BE2C (cell line): ENCODE data around the gene GTF2IRD1.
A peak's percentile ranks its signal among the peaks of the same experiment; 100 is the strongest.

Source experiments
- DNase-seq: peaks from one replicate; pipeline ENCODE4 v3.0.0-alpha.2; 2020
- H3K27me3 ChIP-seq: fragments of 250-450 bp; sonication (Bioruptor Pico); 2 replicates; pipeline ENCODE4 v1.5.1; 2020; ENCODE audit warnings: mild to moderate bottlenecking
- H3K36me3 ChIP-seq: fragments of 250-450 bp; sonication (Bioruptor Pico); 2 replicates; pipeline ENCODE4 v1.5.1; 2020; ENCODE audit warnings: mild to moderate bottlenecking
- H3K4me1 ChIP-seq: fragments of 250-450 bp; sonication (Bioruptor Pico); 2 replicates; pipeline ENCODE4 v1.5.1; 2020
- H3K4me3 ChIP-seq: 2 replicates; pipeline ENCODE4 v1.5.1; 2011; ENCODE audit warnings: low read depth, low read length
- H3K9me3 ChIP-seq: fragments of 250-450 bp; sonication (Bioruptor Pico); 2 replicates; pipeline ENCODE4 v1.5.1; 2020
- TF ChIP-seq, protein P1 (sequence below): IDR thresholded peaks from 2 replicates; pipeline ENCODE4 v1.5.1; 2012; ENCODE audit warnings: mild to moderate bottlenecking, low read depth, low read length

Gene GTF2IRD1

GRCh38 chr7:74622228-74622749 is 168.6 kb downstream of the GTF2IRD1 start:
- H3K36me3 ChIP-seq, result no peaks in the 10 kb centered on the region
- no peak for DNase-seq
- H3K9me3 ChIP-seq, result no peaks in the 10 kb centered on the region
- TF ChIP-seq, protein P1, sequence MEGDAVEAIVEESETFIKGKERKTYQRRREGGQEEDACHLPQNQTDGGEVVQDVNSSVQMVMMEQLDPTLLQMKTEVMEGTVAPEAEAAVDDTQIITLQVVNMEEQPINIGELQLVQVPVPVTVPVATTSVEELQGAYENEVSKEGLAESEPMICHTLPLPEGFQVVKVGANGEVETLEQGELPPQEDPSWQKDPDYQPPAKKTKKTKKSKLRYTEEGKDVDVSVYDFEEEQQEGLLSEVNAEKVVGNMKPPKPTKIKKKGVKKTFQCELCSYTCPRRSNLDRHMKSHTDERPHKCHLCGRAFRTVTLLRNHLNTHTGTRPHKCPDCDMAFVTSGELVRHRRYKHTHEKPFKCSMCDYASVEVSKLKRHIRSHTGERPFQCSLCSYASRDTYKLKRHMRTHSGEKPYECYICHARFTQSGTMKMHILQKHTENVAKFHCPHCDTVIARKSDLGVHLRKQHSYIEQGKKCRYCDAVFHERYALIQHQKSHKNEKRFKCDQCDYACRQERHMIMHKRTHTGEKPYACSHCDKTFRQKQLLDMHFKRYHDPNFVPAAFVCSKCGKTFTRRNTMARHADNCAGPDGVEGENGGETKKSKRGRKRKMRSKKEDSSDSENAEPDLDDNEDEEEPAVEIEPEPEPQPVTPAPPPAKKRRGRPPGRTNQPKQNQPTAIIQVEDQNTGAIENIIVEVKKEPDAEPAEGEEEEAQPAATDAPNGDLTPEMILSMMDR, result no peak
- no peaks in the 10 kb centered on the region for H3K27me3 ChIP-seq
- peaks cover 5% of the 10 kb centered on the region for H3K4me1 ChIP-seq
- H3K4me3 ChIP-seq, result no peak overlapping the region

DNA sequence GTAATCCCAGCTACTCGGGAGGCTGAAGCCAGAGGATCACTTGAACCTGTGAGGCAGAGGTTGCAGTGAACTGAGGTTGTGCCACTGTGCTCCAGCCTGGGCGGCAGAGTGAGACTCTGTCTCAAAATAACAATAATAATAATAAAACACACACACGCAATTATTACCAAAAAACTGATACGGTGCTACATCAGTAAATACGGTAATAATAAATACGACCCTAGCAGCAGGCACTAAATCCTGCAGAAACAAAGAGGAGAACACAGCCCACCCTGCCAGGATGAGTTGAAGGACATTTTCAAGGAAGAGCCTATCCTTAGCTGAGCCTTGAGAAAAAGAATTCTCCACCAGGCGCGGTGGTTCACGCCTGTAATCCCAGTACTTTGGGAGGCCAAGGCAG is 169.4 kb downstream of the GTF2IRD1 start:
- TF ChIP-seq, protein P1, result no peak
- Histone ChIP-seq H3K4me3 (no peak overlapping the region), H3K9me3 (no peaks in the 10 kb centered on the region), H3K36me3 (no peaks in the 10 kb centered on the region), H3K4me1 (peaks cover 12% of the 10 kb centered on the region), H3K27me3 (no peaks in the 10 kb centered on the region)
- DNase-seq, result no peak

DNA sequence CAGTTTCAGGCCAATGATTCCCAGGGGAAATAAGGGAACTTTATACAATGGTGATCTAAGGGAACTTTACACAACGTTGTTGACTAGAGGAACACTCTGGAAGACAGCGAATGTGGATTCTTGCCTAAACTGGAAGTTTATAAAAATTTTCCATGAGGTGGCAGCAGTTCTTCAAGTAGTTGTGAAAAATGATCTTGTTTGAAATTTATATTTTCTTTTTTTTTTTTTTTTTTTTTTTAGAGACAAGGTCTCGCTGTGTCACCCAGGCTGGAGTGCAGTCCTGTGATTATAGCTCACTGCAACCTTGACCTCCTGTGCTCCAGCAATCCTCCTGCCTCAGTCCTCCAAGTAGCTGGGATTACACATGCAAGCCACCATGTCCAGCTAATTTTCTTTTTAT is 171.7 kb downstream of the GTF2IRD1 start:
- no peaks in the 10 kb centered on the region for H3K9me3 ChIP-seq
- no peaks in the 10 kb centered on the region for H3K36me3 ChIP-seq
- H3K27me3 ChIP-seq, result no peaks in the 10 kb centered on the region
- no peak overlapping the region for H3K4me3 ChIP-seq
- no peak for DNase-seq
- TF ChIP-seq, protein P1, result no peak
- H3K4me1 ChIP-seq, result peaks cover 10% of the 10 kb centered on the region; the same call in 1 of the 2 replicates

GRCh38 chr7:74627661-74628411 is 174.1 kb downstream of the GTF2IRD1 start:
- H3K4me3 ChIP-seq, result no peak overlapping the region
- DNase-seq, result peak; percentile 46

GRCh38 chr7:74632505-74632904 is 178.8 kb downstream of the GTF2IRD1 start:
- Histone ChIP-seq H3K27me3 (no peaks in the 10 kb centered on the region), H3K4me3 (no peak overlapping the region), H3K4me1 (peaks cover 9% of the 10 kb centered on the region; the same call in 1 of the 2 replicates), H3K36me3 (no peaks in the 10 kb centered on the region), H3K9me3 (no peaks in the 10 kb centered on the region)
- TF ChIP-seq, protein P1, result no peak
- no peak for DNase-seq

More at GRCh38 chr7:74627661-74628411, 174.1 kb downstream of the GTF2IRD1 start:
- Histone ChIP-seq H3K36me3 (no peaks in the 10 kb centered on the region), H3K9me3 (no peaks in the 10 kb centered on the region), H3K4me1 (peaks cover 10% of the 10 kb centered on the region; the same call in 1 of the 2 replicates), H3K27me3 (no peaks in the 10 kb centered on the region)
- TF ChIP-seq, protein P1, result no peak

- no peak for DNase-seq
- H3K4me3 ChIP-seq, result no peak overlapping the region
- H3K36me3 ChIP-seq, result no peaks in the 10 kb centered on the region
- no peaks in the 10 kb centered on the region for H3K27me3 ChIP-seq
- no peaks in the 10 kb centered on the region for H3K4me1 ChIP-seq
- TF ChIP-seq, protein P1, result no peak
- H3K9me3 ChIP-seq, result no peaks in the 10 kb centered on the region
Measured at GRCh38 chr7:74633451-74633921, 179.8 kb downstream of the GTF2IRD1 start.
